ENCODE measurements around the gene PSME4.
A peak's percentile ranks its signal among the peaks of the same experiment; 100 is the strongest.

Gene PSME4, protein sequence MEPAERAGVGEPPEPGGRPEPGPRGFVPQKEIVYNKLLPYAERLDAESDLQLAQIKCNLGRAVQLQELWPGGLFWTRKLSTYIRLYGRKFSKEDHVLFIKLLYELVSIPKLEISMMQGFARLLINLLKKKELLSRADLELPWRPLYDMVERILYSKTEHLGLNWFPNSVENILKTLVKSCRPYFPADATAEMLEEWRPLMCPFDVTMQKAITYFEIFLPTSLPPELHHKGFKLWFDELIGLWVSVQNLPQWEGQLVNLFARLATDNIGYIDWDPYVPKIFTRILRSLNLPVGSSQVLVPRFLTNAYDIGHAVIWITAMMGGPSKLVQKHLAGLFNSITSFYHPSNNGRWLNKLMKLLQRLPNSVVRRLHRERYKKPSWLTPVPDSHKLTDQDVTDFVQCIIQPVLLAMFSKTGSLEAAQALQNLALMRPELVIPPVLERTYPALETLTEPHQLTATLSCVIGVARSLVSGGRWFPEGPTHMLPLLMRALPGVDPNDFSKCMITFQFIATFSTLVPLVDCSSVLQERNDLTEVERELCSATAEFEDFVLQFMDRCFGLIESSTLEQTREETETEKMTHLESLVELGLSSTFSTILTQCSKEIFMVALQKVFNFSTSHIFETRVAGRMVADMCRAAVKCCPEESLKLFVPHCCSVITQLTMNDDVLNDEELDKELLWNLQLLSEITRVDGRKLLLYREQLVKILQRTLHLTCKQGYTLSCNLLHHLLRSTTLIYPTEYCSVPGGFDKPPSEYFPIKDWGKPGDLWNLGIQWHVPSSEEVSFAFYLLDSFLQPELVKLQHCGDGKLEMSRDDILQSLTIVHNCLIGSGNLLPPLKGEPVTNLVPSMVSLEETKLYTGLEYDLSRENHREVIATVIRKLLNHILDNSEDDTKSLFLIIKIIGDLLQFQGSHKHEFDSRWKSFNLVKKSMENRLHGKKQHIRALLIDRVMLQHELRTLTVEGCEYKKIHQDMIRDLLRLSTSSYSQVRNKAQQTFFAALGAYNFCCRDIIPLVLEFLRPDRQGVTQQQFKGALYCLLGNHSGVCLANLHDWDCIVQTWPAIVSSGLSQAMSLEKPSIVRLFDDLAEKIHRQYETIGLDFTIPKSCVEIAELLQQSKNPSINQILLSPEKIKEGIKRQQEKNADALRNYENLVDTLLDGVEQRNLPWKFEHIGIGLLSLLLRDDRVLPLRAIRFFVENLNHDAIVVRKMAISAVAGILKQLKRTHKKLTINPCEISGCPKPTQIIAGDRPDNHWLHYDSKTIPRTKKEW (N-terminal part only)

DNA sequence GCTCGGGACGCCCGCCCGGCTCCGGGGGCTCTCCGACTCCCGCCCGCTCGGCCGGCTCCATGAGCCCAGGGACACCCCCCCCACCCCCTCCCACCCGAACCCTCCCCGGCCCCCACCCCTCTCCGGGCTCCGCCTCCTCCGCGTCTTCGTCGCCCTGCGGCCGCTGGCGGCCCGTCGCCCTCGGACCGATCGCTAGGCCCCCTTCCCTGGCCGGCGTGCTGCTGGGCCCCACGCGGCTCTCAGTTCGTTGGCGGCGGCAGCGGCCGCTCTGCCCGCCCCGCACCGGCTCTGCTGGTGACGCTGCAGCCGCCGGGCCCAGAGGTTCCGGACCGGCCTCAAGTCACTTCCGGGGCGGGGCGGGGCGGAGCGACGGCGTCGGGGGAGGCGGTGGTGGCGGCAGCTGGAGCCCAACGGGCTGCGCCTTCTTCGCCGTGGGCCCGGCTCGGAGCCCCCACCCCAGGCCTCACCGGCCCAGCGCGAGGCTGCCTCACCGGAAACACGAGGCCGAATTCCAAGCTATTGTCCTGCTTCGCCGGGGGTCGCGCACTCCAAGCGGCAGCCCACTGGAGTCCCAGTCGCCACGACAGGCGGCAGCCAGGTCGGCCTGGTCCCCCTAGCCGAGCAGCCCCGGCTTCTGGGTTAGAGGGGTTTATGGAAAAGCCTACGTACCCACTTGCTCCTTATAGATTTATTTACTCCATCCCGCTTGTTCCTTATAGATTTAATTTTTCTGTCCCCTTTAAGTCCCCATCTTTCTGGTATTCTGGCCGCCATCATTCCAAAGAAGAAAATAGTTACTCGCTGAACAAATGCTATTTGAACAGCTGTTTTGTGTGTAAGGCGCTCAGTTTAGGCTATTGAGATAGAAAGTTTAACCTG, at the start of gene PSME4:
PSME4 (minus strand) TSS at position 270 of the 879 bp plus-strand sequence; CDS start at position 61, 209 bp downstream.
- DNase-seq (ENCODE audit: low read depth), result peak; percentile 91

DNA sequence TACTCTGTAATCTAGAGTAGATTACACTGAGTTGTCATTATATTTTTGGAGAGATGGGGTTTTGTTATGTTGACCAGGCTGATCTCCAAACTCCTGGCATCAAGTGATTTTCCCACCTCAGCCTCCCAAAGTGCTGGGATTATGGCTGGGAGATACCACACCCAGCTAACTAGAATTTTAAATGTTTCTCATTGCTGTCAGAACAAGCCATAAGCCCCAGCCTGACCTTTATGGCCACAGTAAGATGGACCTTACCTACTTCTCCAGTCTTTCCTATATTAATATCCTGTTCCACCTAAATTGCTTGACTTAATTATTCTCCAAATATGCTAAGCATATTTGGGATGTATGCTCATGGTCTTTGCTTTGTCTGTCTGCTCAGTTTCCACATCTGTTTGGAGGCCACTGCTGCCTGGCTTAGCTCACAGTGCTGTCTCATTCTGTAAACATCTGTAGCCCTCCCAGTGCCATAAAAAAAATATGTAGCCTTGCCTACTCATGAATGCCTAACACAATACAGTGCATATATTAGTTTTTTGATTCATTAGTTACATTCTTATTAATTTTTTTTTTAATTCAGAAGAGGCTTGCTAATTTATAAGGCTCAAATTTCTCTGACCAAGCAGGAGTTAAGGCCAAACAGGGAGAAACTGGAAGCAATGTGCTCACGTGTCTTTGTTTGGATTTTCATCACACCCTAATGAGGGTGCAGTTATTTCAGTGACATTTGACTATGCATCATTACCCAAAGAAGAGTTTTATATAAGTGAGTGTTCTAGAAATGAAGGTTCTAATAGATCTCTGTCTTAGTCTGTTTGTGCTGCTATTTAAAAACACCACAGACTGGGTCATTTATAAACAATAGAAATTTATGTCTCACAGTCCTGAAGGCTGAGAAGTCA, 45.3 kb upstream of the PSME4 start:
- DNase-seq (ENCODE audit: low read depth), result no peak

DNA sequence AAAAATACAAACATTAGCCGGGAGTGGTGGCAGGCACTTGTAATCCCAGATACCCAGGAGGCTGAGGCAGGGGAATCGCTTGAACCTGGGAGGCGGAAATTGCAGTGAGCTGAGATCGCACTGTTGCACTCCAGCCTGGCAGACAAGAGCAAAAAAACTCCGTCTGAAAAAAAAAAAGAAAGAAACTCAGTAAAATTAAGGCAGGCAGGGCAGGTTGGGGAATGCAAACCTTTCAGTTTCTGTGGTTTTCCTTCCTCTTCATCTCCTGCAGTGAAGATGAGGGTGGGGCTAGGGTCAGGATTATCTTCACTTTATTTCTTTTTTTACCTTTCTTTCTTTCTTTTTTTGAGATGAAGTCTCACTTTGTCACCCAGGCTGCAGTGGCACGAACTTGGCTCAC, 43.2 kb upstream of the PSME4 start:
- DNase-seq (ENCODE audit: low read depth), result no peak

DNA sequence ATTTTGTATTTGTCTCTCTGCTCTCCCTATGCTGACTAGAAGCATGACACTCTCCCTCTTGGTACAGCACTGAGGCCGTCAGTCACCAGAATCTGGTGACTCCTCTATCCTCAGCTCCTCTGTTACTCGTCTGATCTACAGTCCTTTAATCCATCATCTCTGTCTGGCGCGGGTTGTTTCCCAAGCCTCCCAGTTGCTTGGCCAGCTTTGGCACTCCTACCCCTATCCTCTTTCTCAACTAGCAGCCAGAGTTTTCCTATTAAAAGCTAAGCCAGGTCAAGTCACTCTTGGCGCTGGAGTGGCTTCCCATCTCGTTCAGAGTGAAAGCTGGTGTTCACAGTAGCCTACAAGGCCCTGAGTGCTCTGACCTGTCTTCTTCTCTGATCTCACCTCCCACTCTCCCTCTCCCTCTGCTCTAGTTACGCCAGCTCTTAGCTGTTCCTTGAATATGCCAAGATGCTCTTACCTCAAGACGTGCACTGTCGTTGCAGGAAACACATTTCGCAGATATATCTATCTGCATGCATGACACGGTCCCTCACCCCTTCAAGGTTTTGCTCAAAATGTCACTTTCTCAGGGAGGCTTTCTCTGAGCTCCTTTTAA, 41.8 kb upstream of the PSME4 start:
- no peak for DNase-seq (ENCODE audit: low read depth)

DNA sequence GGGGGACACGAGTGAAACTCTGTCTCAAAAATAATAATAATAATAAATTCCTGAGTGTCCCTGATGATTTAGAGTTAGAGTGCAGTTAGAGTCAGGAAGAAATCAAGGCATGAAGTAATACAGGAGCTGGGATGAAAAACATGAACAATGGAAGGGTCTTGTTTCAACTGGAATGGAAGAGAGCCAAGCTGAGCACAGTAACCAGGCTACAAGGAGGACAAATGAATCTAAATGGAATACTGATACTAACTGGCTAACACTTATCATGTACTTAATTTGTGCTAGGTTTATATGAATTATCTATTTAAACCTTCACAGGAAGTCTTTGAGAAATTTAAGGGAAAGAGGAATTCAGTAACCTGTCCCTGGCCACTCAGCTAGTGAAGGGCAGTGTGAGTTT, 38.8 kb upstream of the PSME4 start:
- no peak for DNase-seq (ENCODE audit: low read depth)

DNA sequence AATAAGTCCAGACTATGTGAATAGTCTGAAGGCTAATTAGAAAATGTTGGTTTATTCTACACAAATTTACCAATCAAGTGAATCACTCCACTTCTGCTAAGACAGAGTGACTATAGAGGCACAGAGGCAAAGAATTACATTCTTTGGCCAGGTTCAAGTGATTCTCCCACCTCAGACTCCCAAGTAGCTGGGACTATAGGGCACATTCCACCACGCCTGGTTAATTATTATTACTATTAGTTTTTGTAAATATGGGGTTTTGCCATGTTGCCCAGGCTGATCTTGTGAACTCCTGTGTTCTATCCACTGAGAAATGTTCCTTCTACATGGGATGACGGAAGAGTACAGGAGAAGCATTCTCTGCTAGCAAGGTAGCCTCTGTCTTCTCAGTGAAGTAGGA, 37.6 kb upstream of the PSME4 start:
- DNase-seq (ENCODE audit: low read depth), result no peak

DNA sequence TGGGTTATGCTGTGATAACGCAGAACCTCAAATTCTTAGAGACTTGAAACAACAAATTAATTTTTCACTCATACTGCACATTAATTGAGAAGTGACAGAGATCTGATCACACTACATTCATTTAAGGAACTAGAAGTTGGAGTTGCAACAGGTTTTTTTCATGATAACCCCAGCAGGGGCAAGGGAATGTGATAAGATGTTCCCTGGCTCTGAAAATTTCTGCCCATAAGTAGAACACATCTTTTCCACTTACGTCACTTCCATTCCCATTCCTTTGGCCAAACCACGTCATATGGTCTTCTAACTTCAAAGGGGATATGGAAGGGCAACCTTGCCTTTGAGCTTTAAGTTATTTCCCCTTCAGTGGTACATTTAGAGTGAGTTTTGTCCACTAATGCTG, 29.7 kb upstream of the PSME4 start:
- no peak for DNase-seq (ENCODE audit: low read depth)

DNA sequence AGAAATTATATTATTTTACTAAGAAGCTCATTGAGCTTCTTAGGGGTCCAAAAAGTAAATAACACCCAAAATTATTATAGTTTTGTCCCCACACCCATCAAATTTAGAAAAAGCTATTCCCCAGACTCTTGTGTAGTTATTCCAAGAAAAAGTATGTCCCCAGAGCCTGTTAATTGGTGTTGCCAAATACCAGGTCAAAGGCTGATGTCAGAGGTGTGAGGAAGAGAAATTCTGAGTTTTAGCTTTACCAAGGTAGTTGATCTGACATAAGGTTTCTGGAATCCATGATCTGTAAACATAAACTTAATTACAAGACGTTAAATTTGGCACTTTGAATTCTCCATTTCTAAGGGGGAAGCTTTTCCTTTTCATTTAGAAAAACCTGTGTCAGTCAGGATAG, 29.3 kb upstream of the PSME4 start:
- DNase-seq (ENCODE audit: low read depth), result no peak

DNA sequence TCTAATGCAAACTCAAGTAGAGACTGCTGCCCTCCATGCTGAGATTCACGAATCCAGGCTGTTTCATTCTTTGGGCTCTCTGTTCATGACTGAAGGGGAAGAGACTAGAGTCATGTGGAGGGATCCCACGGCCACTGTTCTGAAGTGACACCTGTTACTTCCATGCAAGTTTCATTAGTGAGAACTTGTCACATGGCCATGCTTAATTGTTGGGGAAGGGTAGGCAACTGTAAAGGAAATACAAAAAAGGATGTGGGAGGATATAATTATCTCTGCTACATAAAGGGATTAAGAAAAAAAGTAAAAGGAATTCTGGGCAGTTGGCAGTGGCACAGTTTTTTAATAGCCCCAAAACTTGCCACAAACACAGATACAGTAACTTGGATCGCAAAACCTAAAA, 28.0 kb upstream of the PSME4 start:
- no peak for DNase-seq (ENCODE audit: low read depth)

DNA sequence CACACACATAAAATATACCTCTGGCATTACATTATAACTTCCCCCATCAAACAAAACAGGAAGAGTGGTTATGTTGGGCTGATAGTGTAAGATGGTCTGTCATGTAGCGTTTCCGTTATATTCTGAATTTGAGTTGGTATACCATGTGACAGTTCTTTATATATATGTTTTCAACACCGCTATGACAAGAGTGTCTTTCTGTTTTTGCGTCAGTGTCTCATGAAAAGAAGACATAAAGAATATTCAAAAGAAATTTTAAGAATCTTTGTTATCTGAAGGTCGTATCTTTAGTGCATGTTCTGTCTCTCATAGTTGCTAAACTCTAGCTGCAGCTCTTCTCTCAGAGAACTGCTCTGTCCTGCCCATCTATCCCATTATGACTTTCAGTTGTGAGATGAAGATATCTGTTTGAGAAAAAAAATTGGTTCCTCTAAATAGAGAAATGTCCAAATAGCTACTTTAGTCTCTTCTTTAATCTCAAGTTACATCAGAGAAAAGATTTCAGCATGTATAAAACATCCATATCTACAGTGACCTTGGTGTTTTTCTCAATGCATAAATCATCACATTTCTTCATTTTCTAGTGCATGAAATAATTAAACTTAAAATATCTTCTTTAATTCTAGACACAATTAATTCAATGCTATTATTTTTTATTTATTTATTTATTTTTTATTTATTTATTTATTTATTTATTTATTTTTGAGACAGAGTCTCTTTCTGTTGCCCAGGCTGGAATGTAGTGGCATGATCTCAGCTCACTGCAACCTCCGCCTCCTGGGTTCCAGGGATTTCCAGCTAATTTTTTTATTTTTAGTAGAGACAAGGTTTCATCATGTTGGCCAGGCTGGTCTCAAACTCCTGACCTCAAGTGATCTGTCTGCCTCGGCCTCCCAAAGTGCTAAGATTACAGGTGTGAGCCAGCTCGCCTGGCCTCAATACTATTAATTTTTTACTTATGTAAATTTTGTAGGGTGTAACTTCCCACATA, 24.3 kb upstream of the PSME4 start:
- no peak for DNase-seq (ENCODE audit: low read depth)

DNA sequence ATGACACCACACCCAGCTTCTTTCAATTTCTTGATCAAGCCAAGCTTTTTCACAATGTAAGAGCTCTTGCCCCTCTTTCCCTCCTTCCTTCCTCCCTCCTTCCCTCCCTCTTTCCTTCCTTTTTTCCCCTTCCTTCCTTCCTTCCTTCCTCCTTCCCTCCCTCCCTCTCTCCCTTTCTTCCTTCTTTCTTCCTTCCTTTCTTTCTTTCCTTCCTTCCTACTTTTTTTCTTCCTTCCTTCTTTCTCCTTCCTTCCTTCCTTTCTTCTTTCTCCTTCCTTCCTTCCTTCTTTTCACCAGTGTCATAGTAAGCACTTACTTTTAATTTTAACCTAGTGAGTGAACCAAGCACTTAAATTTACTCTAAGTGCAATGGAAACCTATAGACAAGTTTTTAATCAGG, 21.2 kb upstream of the PSME4 start:
- no peak for DNase-seq (ENCODE audit: low read depth)

DNA sequence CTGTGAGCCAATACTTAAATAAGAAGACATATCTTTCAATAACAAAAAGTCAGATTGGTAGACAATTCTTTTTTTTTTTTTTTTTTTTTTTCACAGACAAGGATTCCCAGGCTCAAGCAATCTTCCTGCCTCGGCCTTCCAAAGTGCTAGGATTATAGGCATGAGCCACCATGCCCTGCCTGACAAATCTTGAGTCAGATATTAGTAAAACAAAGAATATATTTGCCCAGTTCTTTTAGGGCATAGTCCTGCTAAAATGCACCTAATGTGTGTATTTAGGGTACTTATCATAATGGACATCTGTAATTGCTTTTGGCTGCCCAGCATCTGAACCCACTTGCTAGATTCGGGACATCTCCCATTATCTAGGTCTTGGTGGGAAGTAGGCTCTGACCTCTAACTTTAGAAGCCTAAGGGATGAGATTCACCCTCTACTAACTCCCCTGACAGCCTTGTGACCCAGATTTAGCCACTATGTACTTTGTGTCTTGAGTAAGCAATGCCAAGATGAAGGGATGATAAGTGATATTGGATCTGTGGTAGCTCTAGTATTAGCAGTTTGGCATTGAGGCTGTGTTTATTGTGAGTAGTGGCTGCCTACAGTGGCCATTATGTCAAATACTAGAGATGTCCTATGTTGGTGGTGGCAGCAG, 18.5 kb upstream of the PSME4 start:
- no peak for DNase-seq (ENCODE audit: low read depth)

DNA sequence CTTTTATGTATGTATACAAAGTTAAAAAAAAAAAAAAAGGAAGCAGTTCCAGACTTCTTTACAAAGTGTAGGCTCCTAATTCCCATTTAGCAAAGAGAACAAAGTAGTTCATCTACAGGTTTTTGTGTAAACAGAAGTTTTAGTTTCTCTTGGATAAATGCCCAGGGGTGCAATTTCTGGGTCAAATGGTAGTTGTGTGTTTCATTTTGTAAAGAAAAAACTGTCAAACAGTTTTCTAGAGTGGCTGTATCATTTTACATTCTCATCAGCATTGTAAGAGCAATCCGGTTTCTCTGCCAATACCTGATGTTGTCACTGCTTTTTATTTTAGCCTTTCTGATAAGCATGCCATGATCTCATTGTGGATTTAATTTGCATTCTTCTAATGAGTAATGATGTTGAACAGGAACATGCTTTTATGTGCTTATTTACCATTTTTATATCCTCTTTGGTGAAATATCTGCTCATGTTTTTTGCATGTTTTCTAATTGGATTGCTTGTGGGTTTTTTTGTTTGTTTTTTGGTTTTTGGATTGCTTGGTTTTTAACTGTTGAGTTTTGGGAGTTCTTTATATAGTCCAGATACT, 16.6 kb upstream of the PSME4 start:
- no peak for DNase-seq (ENCODE audit: low read depth)

DNA sequence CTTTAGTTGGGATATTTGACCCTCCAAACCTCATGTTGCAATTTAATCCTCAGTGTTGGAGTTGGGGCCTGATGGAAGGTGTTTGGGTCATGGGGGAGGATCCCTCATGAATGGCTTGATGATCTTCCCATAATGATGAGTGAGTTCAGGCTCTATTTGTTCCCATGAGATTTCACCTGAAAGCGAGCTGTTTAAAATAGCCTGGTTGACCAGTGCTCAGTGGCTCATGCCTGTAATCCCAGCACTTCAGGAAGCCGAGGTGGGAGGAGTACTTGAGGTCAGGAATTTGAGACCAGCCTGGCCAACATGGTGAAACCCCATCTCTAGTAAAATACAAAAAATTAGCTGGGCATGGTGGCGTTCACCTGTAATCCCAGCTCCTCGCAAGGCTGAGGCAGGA, 14.9 kb upstream of the PSME4 start:
- DNase-seq (ENCODE audit: low read depth), result no peak

DNA sequence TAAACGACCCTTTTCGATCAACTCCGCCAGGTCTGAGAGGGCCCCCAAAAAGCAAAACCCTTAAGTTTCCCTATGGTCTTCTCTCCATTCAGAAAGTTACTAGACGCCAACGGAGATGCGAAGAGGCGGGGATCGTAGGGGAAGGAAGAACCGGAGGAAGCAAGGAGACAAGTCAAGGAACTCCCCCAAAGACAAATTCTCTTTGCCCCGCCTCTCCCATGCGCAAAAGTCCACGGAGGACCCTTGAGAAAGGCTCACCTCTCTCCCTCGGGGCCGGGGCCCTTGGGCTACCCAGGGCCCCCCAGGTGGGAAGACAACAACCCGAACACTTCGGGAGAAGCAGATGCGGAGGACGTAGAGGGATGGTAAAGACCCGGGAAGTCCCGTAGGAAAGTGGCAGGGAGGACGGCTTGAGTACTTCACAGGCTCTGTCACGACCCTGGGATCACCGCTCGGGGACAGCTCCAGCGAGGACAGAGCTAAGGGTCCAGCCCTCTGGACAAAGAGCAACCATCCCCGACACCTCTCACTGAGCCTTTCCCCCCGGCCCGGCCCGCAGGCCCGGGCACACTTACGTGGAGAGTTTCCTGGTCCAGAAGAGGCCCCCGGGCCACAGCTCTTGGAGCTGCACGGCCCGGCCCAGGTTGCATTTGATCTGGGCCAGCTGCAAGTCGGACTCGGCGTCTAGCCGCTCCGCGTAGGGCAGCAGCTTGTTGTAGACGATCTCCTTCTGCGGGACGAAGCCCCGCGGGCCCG, 647 bp downstream of the PSME4 start:
- no peak for DNase-seq (ENCODE audit: low read depth)

DNA sequence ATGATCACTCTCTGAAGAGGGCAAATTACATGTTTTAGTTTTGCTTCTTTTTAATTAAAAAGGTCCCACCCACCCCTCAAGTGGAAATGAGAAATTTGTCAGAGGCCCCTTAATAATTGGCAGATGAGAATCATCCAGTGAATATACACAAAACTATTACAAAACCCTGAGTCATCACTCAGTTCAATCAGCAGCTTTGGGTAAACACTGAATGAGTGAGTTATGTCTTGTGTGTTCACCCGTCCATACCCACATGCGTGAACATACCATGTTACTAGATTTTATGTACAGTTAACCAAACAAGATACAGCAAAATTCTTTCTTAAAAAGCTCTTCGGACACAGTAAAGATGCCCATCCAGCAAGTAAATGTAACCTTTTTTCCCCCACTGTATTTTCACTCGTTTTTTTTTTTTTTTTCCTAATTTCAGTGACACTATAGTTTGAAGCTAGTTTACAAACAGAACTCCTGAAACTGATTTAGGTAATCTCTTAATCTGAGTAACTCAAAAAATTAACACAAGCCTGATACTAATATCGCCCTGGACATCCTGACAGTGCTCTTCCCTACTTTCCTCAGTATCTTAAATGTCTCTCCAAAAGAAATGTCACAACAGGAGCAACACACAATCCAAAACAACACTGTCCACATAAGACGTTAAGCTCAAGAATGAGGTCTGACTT, 1.4 kb downstream of the PSME4 start:
- no peak for DNase-seq (ENCODE audit: low read depth)
